Measurements from ENCODE around the gene POGLUT2.

POGLUT2 gene

DNA sequence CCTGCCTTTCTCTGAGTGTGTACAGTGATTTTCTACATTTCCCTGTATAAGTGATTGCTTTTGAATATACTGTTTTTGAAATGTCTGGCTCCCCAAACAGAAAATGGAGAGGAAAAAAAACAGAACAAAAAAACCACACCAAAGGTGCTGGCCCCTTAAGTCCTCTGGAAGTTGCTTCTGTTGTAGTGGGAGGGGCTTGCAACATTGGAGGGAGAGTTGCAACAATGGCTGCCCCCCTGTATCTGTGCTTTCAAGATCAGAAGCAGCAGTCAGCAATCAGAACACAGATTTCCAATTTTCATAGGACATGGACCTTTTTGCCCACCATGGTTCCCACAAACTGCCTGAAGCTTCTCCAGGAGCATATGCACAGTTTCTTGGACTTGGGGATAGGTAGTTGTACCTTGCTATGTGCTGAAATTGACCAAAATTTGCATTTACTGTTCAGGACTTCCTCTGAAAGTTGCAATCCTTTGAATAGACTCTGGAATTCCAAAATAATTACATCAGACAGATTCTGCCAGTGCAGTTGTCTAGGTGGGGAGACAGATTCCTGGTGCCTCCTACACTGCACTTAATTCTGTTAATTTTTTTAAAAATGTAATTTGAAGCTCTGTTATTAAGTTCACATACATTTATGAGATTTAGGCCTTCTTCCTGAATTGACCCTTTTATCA is 14.0 kb upstream of the POGLUT2 start:
- no peak overlapping the region for H3K4me3 ChIP-seq (replicated peaks; ENCODE audit: low read depth, low read length)
- TF ChIP-seq, protein P1, sequence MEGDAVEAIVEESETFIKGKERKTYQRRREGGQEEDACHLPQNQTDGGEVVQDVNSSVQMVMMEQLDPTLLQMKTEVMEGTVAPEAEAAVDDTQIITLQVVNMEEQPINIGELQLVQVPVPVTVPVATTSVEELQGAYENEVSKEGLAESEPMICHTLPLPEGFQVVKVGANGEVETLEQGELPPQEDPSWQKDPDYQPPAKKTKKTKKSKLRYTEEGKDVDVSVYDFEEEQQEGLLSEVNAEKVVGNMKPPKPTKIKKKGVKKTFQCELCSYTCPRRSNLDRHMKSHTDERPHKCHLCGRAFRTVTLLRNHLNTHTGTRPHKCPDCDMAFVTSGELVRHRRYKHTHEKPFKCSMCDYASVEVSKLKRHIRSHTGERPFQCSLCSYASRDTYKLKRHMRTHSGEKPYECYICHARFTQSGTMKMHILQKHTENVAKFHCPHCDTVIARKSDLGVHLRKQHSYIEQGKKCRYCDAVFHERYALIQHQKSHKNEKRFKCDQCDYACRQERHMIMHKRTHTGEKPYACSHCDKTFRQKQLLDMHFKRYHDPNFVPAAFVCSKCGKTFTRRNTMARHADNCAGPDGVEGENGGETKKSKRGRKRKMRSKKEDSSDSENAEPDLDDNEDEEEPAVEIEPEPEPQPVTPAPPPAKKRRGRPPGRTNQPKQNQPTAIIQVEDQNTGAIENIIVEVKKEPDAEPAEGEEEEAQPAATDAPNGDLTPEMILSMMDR (IDR thresholded peaks at IDR 0.05; ENCODE audit: low read depth, low read length, missing control alignments): no peak
- DNase-seq (ENCODE audit: extremely low read depth, low read depth): no peak

DNA sequence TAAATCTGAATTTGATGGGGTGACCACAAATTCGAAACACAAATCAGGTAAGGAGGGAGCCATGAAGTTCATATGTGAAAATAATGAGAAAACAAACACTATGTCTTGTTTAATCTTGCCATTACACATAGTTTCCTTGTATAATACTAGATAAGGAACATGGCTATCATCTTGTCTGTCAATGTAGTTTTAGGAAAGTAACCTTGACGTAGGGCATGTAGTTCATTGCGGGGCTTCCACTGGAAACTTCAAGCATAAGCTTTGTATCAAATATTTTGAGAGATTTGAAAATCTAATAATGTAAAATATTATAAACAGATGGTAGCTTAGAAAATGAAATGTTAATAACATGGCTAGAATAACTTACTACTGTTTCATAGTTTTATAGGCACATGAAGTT is 8.9 kb upstream of the POGLUT2 start:
- TF ChIP-seq, protein P1 (IDR thresholded peaks at IDR 0.05; ENCODE audit: low read depth, low read length, missing control alignments): no peak

GRCh38 chr13:102805680-102806079 is 6.9 kb upstream of the POGLUT2 start:
- H3K4me3 ChIP-seq (replicated peaks; ENCODE audit: low read depth, low read length): no peak overlapping the region
- TF ChIP-seq, protein P1 (IDR thresholded peaks at IDR 0.05; ENCODE audit: low read depth, low read length, missing control alignments): no peak
- DNase-seq (ENCODE audit: extremely low read depth, low read depth): no peak

More for the DNA sequence above, 8.9 kb upstream of the POGLUT2 start:
- no peak for DNase-seq (ENCODE audit: extremely low read depth, low read depth)
- no peak overlapping the region for H3K4me3 ChIP-seq (replicated peaks; ENCODE audit: low read depth, low read length)

DNA sequence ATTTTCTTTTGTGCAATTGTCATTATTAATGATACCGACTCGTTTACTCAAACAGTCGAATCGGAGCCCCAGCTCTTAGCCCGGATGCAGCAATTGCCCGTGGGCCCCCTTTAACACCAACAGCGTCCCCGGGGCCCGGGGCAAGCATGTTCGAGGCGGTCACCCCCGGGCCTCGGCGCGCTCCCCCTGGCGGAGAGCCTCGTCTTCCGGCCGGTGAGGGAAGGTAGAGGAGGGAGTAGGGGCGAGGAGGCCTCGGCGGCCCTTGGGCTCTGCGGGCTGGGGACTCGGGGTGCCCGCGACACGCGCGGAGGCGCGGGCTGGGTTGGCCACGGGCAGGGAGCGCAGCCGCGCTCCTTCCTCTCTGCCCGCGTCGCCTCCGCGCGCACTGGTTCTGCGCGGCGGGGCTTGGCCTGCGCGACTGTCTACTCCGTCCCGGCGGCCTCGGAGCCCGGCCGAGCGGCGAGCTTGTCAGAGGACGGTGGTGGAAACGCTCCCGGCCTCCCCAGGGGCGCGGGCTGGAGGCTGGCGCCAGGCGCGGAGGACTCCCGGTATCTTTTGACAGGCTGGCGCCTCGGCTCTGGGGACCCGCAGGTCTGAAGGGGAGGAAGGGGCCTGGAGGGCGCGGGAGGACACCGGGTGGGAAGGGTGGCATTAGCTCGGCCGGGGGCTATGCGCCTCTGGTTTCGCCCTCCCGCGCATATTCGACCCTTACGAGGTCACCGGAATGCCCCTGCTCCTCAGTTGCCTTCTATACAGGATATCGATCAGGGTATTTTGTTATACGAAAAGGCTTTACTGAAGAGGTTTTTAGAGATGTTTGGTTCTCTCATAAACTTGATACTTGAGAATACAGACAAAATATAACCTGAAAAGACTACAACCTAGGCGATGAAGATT is 1.6 kb upstream of the POGLUT2 start:
- TF ChIP-seq, protein P1 (IDR thresholded peaks at IDR 0.05; ENCODE audit: low read depth, low read length, missing control alignments): peak; percentile 81
- peak overlapping the region; percentile 83 for H3K4me3 ChIP-seq (replicated peaks; ENCODE audit: low read depth, low read length)
- DNase-seq (ENCODE audit: extremely low read depth, low read depth): peak; percentile 25

GRCh38 chr13:102799426-102800144 is 809 bp upstream of the POGLUT2 start:
- no peak for DNase-seq (ENCODE audit: extremely low read depth, low read depth)
- H3K4me3 ChIP-seq (replicated peaks; ENCODE audit: low read depth, low read length): peak overlapping the region; percentile 83
- TF ChIP-seq, protein P1 (IDR thresholded peaks at IDR 0.05; ENCODE audit: low read depth, low read length, missing control alignments): no peak

DNA sequence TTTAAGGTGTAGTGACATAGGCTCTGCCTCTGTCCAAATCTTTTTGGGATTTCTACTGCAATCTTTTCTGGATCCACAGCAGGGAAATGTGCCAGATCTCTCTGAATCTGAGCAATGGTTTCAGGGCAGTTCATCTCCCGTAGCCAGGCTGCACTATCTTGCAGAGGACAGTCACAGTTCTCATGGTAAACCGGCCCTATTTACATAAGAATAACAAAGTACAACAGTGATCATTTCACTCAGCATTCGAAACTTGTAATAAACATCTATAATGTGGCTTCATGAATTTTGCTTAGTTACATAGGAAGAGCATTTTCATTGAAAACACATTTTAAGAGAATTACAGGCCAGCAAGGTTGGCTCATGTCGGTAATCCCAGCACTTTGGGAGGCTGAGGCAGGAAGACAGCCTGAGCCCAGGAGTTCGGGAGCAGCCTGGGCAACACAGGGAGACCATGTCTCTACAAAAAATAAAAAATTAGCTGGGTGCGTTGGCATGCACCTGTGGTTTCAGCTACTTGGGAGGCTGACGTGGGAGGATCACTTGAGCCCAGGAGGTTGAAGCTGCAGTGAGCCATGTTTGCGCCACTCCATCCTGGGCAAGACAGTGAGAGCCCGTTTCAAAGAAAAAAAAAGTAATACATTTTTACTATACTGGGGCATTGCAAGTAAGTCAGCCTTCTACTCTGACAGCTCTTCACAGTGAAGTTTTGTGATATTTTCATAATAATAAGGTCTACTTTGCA is 5.0 kb downstream of the POGLUT2 start:
- H3K4me3 ChIP-seq (replicated peaks; ENCODE audit: low read depth, low read length): no peak overlapping the region
- DNase-seq (ENCODE audit: extremely low read depth, low read depth): no peak
- TF ChIP-seq, protein P1 (IDR thresholded peaks at IDR 0.05; ENCODE audit: low read depth, low read length, missing control alignments): no peak

Measured in HFF-Myc (cell line).